GM23338 (cell line): ENCODE results near the gene ZSCAN1. TPM values are rescaled to one million over a fixed set of nuclear protein-coding genes. Genes with fewer than 3 reads are reported as not detected.

Experiments used
- ATAC-seq: fragments of 200-7000 bp; cut with Tn5 transposase; 3 replicates; pipeline ENCODE4 v1.9.1; 2020
- DNase-seq: peaks from one replicate; pipeline ENCODE4 v3.0.0-alpha.2; 2015; ENCODE audit warnings: low spot score
- H2AFZ ChIP-seq: fragments of 200-600 bp; sonication (generic); 2 replicates; pipeline ENCODE4 v1.8.0; 2016; ENCODE audit warnings: antibody characterized with exemption, mild to moderate bottlenecking, moderate library complexity
- H3F3A ChIP-seq: fragments of 200-600 bp; sonication (generic); replicated peaks from 2 replicates; pipeline ENCODE4 v1.8.0; 2017; ENCODE audit warnings: antibody characterized with exemption, mixed run types, low read depth
- H3K27ac ChIP-seq: fragments of 200-600 bp; sonication (generic); 2 replicates; pipeline ENCODE4 v1.6.1; 2016; ENCODE audit warnings: low read depth
- H3K27me3 ChIP-seq: fragments of 200-600 bp; sonication (generic); 2 replicates; pipeline ENCODE4 v1.8.0; 2016; ENCODE audit warnings: mild to moderate bottlenecking, mixed run types, moderate library complexity; ENCODE audit not compliant: insufficient read depth
- H3K36me3 ChIP-seq: fragments of 200-600 bp; sonication (generic); 2 replicates; pipeline ENCODE4 v1.8.0; 2016; ENCODE audit warnings: mild to moderate bottlenecking; ENCODE audit not compliant: insufficient read depth
- H3K4me1 ChIP-seq: fragments of 200-600 bp; sonication (generic); 2 replicates; pipeline ENCODE4 v1.8.0; 2016; ENCODE audit warnings: mild to moderate bottlenecking, moderate library complexity; ENCODE audit not compliant: insufficient read depth
- H3K4me2 ChIP-seq: fragments of 200-600 bp; sonication (generic); 2 replicates; pipeline ENCODE4 v1.7.1; 2017; ENCODE audit warnings: mixed run types
- H3K4me3 ChIP-seq: fragments of 200-600 bp; sonication (generic); 2 replicates; pipeline ENCODE4 v1.6.1; 2016; ENCODE audit warnings: mixed run types
- H3K79me2 ChIP-seq: fragments of 200-600 bp; sonication (generic); replicated peaks from 2 replicates; pipeline ENCODE4 v1.8.0; 2017; ENCODE audit warnings: mild to moderate bottlenecking; ENCODE audit not compliant: insufficient read depth
- H3K9me2 ChIP-seq: fragments of 200-600 bp; sonication (generic); 2 replicates; pipeline ENCODE4 v1.8.0; 2017; ENCODE audit not compliant: insufficient read depth
- H4K20me1 ChIP-seq: fragments of 200-600 bp; sonication (generic); replicated peaks from 2 replicates; pipeline ENCODE4 v1.8.0; 2017; ENCODE audit warnings: mild to moderate bottlenecking; ENCODE audit not compliant: insufficient read depth
- H3K27ac Mint-ChIP-seq: 2 replicates; pipeline ENCODE4 v1.8.0; 2020; ENCODE audit warnings: inconsistent platforms, mild to moderate bottlenecking, moderate library complexity, mixed read lengths
- H3K27me3 Mint-ChIP-seq: 3 replicates; pipeline ENCODE4 v1.8.0; 2022; ENCODE audit warnings: low read depth, mild to moderate bottlenecking, moderate library complexity, mixed read lengths, inconsistent platforms; ENCODE audit not compliant: insufficient read depth, poor library complexity
- H3K36me3 Mint-ChIP-seq: 3 replicates; pipeline ENCODE4 v1.8.0; 2021; ENCODE audit warnings: low read depth, mild to moderate bottlenecking, inconsistent platforms, moderate library complexity, mixed read lengths
- H3K4me1 Mint-ChIP-seq: 3 replicates; pipeline ENCODE4 v1.8.0; 2020; ENCODE audit warnings: mild to moderate bottlenecking, inconsistent platforms, mixed read lengths
- H3K4me3 Mint-ChIP-seq: 3 replicates; pipeline ENCODE4 v1.8.0; 2021; ENCODE audit warnings: moderate library complexity, mild to moderate bottlenecking, inconsistent platforms, mixed read lengths
- H3K9me3 Mint-ChIP-seq: 3 replicates; pipeline ENCODE4 v1.8.0; 2020; ENCODE audit warnings: moderate library complexity, mild to moderate bottlenecking, inconsistent platforms, mixed read lengths
- CREB1 ChIP-seq: fragments of 250-450 bp; sonication (Bioruptor Pico); IDR thresholded peaks from 2 replicates; pipeline ENCODE4 v1.5.0; 2020; ENCODE audit warnings: low read depth, mild to moderate bottlenecking, moderate library complexity
- ETS1 ChIP-seq: IDR thresholded peaks from 2 replicates; pipeline ENCODE4 v1.6.1; 2016; ENCODE audit warnings: antibody characterized with exemption
- EZH2phosphoT487 ChIP-seq: fragments of 200-600 bp; sonication (generic); IDR thresholded peaks from one replicate; pipeline ENCODE4 v1.8.1; 2018; ENCODE audit warnings: antibody characterized with exemption; ENCODE audit not compliant: unreplicated experiment
- JUNB ChIP-seq: IDR thresholded peaks from one replicate; pipeline ENCODE4 v1.6.1; 2016; ENCODE audit warnings: antibody characterized with exemption; ENCODE audit not compliant: unreplicated experiment
- NANOG ChIP-seq: IDR thresholded peaks from 2 replicates; pipeline ENCODE4 v1.6.1; 2016; ENCODE audit warnings: antibody characterized with exemption, borderline replicate concordance
- REST ChIP-seq: IDR thresholded peaks from one replicate; pipeline ENCODE4 v1.6.1; 2018; ENCODE audit warnings: antibody characterized with exemption; ENCODE audit not compliant: unreplicated experiment
- STAT1 ChIP-seq: IDR thresholded peaks from one replicate; pipeline ENCODE4 v1.6.1; 2016; ENCODE audit warnings: antibody characterized with exemption; ENCODE audit not compliant: unreplicated experiment
- ZNF331 ChIP-seq: fragments of 250-450 bp; sonication (Bioruptor Pico); IDR thresholded peaks from 2 replicates; pipeline ENCODE4 v1.5.0; 2020; ENCODE audit warnings: low read depth, mild to moderate bottlenecking, moderate library complexity
- polyA plus RNA-seq: library from polyadenylated mRNA; unstranded; fragments of >200 nt; fragmentation: Nextera tagmentation; extraction: Ambion mirVana; gene quantifications from 2 replicates; pipeline ENCODE4 v1.2.1, GENCODE V29; 2016
- total RNA-seq: library from RNA; depleted of rRNA; stranded (reverse); fragments of >200 nt; shearing (Covaris generic); gene quantifications from 2 replicates; pipeline ENCODE4 v1.2.3, GENCODE V29; 2014
- TF ChIP-seq, protein P1 (sequence below): fragments of 250-450 bp; sonication (Bioruptor Pico); IDR thresholded peaks from 2 replicates; pipeline ENCODE4 v1.5.0; 2020; ENCODE audit warnings: mild to moderate bottlenecking, moderate library complexity

ZSCAN1 gene
- total and polyA plus RNA-seq, 2 experiments from 2014 or later = 1.5 to 3.9 TPM

DNA sequence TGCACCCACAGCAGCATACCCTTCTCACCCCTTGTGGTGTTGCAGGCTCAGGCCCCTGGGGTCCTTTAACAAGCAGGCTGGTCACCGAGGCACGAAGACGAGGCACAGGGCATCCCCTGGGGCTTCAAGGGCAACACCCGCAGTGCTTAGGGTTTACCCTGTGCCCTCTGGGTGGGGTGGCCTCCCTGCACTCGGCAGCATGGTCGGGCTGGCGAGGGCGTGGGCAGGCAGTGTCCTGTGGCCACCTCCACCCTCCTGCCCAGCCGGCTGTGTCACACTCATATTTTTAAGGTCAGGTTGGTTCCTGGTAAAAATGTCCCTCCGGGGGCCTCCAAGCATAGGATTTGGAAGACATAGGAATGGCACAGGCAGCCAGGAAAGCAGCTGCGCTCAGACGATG is 13.8 kb downstream of the ZSCAN1 start:
- H3K79me2 ChIP-seq = no peaks in the 10 kb centered on the region
- no peaks in the 10 kb centered on the region for H3K4me1 ChIP-seq
- H2AFZ ChIP-seq = no peak overlapping the region
- Mint-ChIP-seq H3K27me3 (peaks cover 6% of the 10 kb centered on the region), H3K4me3 (no peak overlapping the region), H3K9me3 (peaks cover 88% of the 10 kb centered on the region), H3K27ac (no peak overlapping the region), H3K4me1 (no peaks in the 10 kb centered on the region), H3K36me3 (peaks cover 41% of the 10 kb centered on the region)
- DNase-seq (no peak), ATAC-seq (no peak)
- peaks cover 8% of the 10 kb centered on the region; the same call in 1 of the 2 replicates for H3K27me3 ChIP-seq
- no peak overlapping the region for H3K4me2 ChIP-seq
- no peak for TF ChIP-seq CREB1
- TF ChIP-seq REST = no peak
- no peak for TF ChIP-seq NANOG
- TF ChIP-seq ETS1 = no peak
- TF ChIP-seq EZH2phosphoT487 = no peak
- TF ChIP-seq, protein P1, sequence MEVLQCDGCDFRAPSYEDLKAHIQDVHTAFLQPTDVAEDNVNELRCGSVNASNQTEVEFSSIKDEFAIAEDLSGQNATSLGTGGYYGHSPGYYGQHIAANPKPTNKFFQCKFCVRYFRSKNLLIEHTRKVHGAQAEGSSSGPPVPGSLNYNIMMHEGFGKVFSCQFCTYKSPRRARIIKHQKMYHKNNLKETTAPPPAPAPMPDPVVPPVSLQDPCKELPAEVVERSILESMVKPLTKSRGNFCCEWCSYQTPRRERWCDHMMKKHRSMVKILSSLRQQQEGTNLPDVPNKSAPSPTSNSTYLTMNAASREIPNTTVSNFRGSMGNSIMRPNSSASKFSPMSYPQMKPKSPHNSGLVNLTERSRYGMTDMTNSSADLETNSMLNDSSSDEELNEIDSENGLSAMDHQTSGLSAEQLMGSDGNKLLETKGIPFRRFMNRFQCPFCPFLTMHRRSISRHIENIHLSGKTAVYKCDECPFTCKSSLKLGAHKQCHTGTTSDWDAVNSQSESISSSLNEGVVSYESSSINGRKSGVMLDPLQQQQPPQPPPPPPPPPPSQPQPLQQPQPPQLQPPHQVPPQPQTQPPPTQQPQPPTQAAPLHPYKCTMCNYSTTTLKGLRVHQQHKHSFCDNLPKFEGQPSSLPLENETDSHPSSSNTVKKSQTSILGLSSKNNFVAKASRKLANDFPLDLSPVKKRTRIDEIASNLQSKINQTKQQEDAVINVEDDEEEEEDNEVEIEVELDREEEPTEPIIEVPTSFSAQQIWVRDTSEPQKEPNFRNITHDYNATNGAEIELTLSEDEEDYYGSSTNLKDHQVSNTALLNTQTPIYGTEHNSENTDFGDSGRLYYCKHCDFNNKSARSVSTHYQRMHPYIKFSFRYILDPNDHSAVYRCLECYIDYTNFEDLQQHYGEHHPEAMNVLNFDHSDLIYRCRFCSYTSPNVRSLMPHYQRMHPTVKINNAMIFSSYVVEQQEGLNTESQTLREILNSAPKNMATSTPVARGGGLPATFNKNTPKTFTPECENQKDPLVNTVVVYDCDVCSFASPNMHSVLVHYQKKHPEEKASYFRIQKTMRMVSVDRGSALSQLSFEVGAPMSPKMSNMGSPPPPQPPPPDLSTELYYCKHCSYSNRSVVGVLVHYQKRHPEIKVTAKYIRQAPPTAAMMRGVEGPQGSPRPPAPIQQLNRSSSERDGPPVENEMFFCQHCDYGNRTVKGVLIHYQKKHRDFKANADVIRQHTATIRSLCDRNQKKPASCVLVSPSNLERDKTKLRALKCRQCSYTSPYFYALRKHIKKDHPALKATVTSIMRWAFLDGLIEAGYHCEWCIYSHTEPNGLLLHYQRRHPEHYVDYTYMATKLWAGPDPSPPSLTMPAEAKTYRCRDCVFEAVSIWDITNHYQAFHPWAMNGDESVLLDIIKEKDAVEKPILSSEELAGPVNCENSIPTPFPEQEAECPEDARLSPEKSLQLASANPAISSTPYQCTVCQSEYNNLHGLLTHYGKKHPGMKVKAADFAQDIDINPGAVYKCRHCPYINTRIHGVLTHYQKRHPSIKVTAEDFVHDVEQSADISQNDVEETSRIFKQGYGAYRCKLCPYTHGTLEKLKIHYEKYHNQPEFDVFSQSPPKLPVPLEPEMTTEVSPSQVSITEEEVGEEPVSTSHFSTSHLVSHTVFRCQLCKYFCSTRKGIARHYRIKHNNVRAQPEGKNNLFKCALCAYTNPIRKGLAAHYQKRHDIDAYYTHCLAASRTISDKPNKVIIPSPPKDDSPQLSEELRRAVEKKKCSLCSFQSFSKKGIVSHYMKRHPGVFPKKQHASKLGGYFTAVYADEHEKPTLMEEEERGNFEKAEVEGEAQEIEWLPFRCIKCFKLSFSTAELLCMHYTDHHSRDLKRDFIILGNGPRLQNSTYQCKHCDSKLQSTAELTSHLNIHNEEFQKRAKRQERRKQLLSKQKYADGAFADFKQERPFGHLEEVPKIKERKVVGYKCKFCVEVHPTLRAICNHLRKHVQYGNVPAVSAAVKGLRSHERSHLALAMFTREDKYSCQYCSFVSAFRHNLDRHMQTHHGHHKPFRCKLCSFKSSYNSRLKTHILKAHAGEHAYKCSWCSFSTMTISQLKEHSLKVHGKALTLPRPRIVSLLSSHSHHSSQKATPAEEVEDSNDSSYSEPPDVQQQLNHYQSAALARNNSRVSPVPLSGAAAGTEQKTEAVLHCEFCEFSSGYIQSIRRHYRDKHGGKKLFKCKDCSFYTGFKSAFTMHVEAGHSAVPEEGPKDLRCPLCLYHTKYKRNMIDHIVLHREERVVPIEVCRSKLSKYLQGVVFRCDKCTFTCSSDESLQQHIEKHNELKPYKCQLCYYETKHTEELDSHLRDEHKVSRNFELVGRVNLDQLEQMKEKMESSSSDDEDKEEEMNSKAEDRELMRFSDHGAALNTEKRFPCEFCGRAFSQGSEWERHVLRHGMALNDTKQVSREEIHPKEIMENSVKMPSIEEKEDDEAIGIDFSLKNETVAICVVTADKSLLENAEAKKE (CRISPR knock-in tag) = no peak
- TF ChIP-seq STAT1 = no peak
- no peak for TF ChIP-seq ZNF331 (CRISPR knock-in tag)
- no peak for TF ChIP-seq JUNB
- H3K9me2 ChIP-seq = no peaks in the 10 kb centered on the region
- H3K4me3 ChIP-seq = no peak overlapping the region
- H4K20me1 ChIP-seq = no peaks in the 10 kb centered on the region
- H3F3A ChIP-seq = no peaks in the 10 kb centered on the region
- no peaks in the 10 kb centered on the region for H3K36me3 ChIP-seq
- H3K27ac ChIP-seq = no peak overlapping the region
